ENCODE data around the gene NOX5.

Gene NOX5

GRCh38 chr15:68994981-68995761, 19.3 kb upstream of the NOX5 start:
- Histone ChIP-seq H3K36me3 (ENCODE audit: insufficient read depth, low read length) (no peaks in the 10 kb centered on the region), H3K9me3 (ENCODE audit: low read length) (no peaks in the 10 kb centered on the region), H2AFZ (ENCODE audit: low read depth, low read length) (no peak overlapping the region), H3K27me3 (ENCODE audit: insufficient read depth, low read length) (no peaks in the 10 kb centered on the region), H3K4me1 (ENCODE audit: insufficient read depth, low read length) (peaks cover 10% of the 10 kb centered on the region), H3K4me3 (ENCODE audit: low read length) (no peak overlapping the region)

- Histone ChIP-seq H3K4me1 (ENCODE audit: insufficient read depth, low read length) (peaks cover 3% of the 10 kb centered on the region), H3K9me3 (ENCODE audit: low read length) (no peaks in the 10 kb centered on the region), H3K4me3 (ENCODE audit: low read length) (no peak overlapping the region), H3K36me3 (ENCODE audit: insufficient read depth, low read length) (no peaks in the 10 kb centered on the region), H3K27me3 (ENCODE audit: insufficient read depth, low read length) (no peaks in the 10 kb centered on the region), H2AFZ (ENCODE audit: low read depth, low read length) (no peak overlapping the region)
Measured at GRCh38 chr15:68997050-68997449, 17.4 kb upstream of the NOX5 start.

GRCh38 chr15:68997930-68998777, 16.3 kb upstream of the NOX5 start:
- Histone ChIP-seq H3K4me3 (ENCODE audit: low read length) (no peak overlapping the region), H2AFZ (ENCODE audit: low read depth, low read length) (no peak overlapping the region), H3K27me3 (ENCODE audit: insufficient read depth, low read length) (no peaks in the 10 kb centered on the region), H3K36me3 (ENCODE audit: insufficient read depth, low read length) (no peaks in the 10 kb centered on the region), H3K9me3 (ENCODE audit: low read length) (no peaks in the 10 kb centered on the region), H3K4me1 (ENCODE audit: insufficient read depth, low read length) (peaks cover 3% of the 10 kb centered on the region)

- no peak overlapping the region for H2AFZ ChIP-seq (ENCODE audit: low read depth, low read length)
Measured at GRCh38 chr15:68999091-68999490, 15.4 kb upstream of the NOX5 start.

GRCh38 chr15:69000091-69000490, 14.4 kb upstream of the NOX5 start:
- H3K4me3 ChIP-seq (ENCODE audit: low read length), result no peak overlapping the region

More at GRCh38 chr15:68999091-68999490, 15.4 kb upstream of the NOX5 start:
- Histone ChIP-seq H3K9me3 (ENCODE audit: low read length) (no peaks in the 10 kb centered on the region), H3K36me3 (ENCODE audit: insufficient read depth, low read length) (no peaks in the 10 kb centered on the region), H3K4me1 (ENCODE audit: insufficient read depth, low read length) (peaks cover 3% of the 10 kb centered on the region), H3K27me3 (ENCODE audit: insufficient read depth, low read length) (no peaks in the 10 kb centered on the region), H3K4me3 (ENCODE audit: low read length) (no peak overlapping the region)

GRCh38 chr15:69000725-69001503, 13.6 kb upstream of the NOX5 start:
- Histone ChIP-seq H3K9me3 (ENCODE audit: low read length) (no peaks in the 10 kb centered on the region), H3K4me1 (ENCODE audit: insufficient read depth, low read length) (peaks cover 3% of the 10 kb centered on the region), H3K36me3 (ENCODE audit: insufficient read depth, low read length) (no peaks in the 10 kb centered on the region), H2AFZ (ENCODE audit: low read depth, low read length) (no peak overlapping the region), H3K4me3 (ENCODE audit: low read length) (no peak overlapping the region), H3K27me3 (ENCODE audit: insufficient read depth, low read length) (no peaks in the 10 kb centered on the region)

More at GRCh38 chr15:69000091-69000490, 14.4 kb upstream of the NOX5 start:
- H2AFZ ChIP-seq (ENCODE audit: low read depth, low read length), result no peak overlapping the region
- no peaks in the 10 kb centered on the region for H3K9me3 ChIP-seq (ENCODE audit: low read length)
- no peaks in the 10 kb centered on the region for H3K27me3 ChIP-seq (ENCODE audit: insufficient read depth, low read length)
- no peaks in the 10 kb centered on the region for H3K36me3 ChIP-seq (ENCODE audit: insufficient read depth, low read length)
- peaks cover 3% of the 10 kb centered on the region for H3K4me1 ChIP-seq (ENCODE audit: insufficient read depth, low read length)

- Histone ChIP-seq H3K9me3 (ENCODE audit: low read length) (no peaks in the 10 kb centered on the region), H3K27me3 (ENCODE audit: insufficient read depth, low read length) (no peaks in the 10 kb centered on the region), H2AFZ (ENCODE audit: low read depth, low read length) (no peak overlapping the region), H3K4me1 (ENCODE audit: insufficient read depth, low read length) (peaks cover 3% of the 10 kb centered on the region), H3K36me3 (ENCODE audit: insufficient read depth, low read length) (no peaks in the 10 kb centered on the region), H3K4me3 (ENCODE audit: low read length) (no peak overlapping the region)
Measured at GRCh38 chr15:69002783-69003182, 11.7 kb upstream of the NOX5 start.

- no peaks in the 10 kb centered on the region for H3K36me3 ChIP-seq (ENCODE audit: insufficient read depth, low read length)
- no peaks in the 10 kb centered on the region for H3K4me1 ChIP-seq (ENCODE audit: insufficient read depth, low read length)
- no peak overlapping the region for H3K4me3 ChIP-seq (ENCODE audit: low read length)
- no peaks in the 10 kb centered on the region for H3K9me3 ChIP-seq (ENCODE audit: low read length)
- no peak overlapping the region for H2AFZ ChIP-seq (ENCODE audit: low read depth, low read length)
- H3K27me3 ChIP-seq (ENCODE audit: insufficient read depth, low read length), result no peaks in the 10 kb centered on the region
Measured at GRCh38 chr15:69004011-69004410, 10.5 kb upstream of the NOX5 start.

GRCh38 chr15:69008056-69008455, 6.4 kb upstream of the NOX5 start:
- Histone ChIP-seq H3K27me3 (ENCODE audit: insufficient read depth, low read length) (no peaks in the 10 kb centered on the region), H3K9me3 (ENCODE audit: low read length) (no peaks in the 10 kb centered on the region), H3K4me1 (ENCODE audit: insufficient read depth, low read length) (peaks cover 8% of the 10 kb centered on the region), H3K36me3 (ENCODE audit: insufficient read depth, low read length) (no peaks in the 10 kb centered on the region), H3K4me3 (ENCODE audit: low read length) (no peak overlapping the region), H2AFZ (ENCODE audit: low read depth, low read length) (no peak overlapping the region)

GRCh38 chr15:69009341-69009740, 5.2 kb upstream of the NOX5 start:
- Histone ChIP-seq H3K9me3 (ENCODE audit: low read length) (no peaks in the 10 kb centered on the region), H2AFZ (ENCODE audit: low read depth, low read length) (no peak overlapping the region), H3K4me1 (ENCODE audit: insufficient read depth, low read length) (peaks cover 8% of the 10 kb centered on the region), H3K27me3 (ENCODE audit: insufficient read depth, low read length) (no peaks in the 10 kb centered on the region), H3K36me3 (ENCODE audit: insufficient read depth, low read length) (no peaks in the 10 kb centered on the region), H3K4me3 (ENCODE audit: low read length) (no peak overlapping the region)

- Histone ChIP-seq H3K27me3 (ENCODE audit: insufficient read depth, low read length) (no peaks in the 10 kb centered on the region), H3K4me1 (ENCODE audit: insufficient read depth, low read length) (peaks cover 8% of the 10 kb centered on the region), H3K9me3 (ENCODE audit: low read length) (no peaks in the 10 kb centered on the region), H2AFZ (ENCODE audit: low read depth, low read length) (no peak overlapping the region), H3K4me3 (ENCODE audit: low read length) (no peak overlapping the region), H3K36me3 (ENCODE audit: insufficient read depth, low read length) (no peaks in the 10 kb centered on the region)
Measured at GRCh38 chr15:69011641-69012040, 2.9 kb upstream of the NOX5 start.

GRCh38 chr15:69012761-69013364, 1.6 kb upstream of the NOX5 start:
- Histone ChIP-seq H3K27me3 (ENCODE audit: insufficient read depth, low read length) (no peaks in the 10 kb centered on the region), H2AFZ (ENCODE audit: low read depth, low read length) (no peak overlapping the region), H3K9me3 (ENCODE audit: low read length) (no peaks in the 10 kb centered on the region), H3K4me3 (ENCODE audit: low read length) (no peak overlapping the region), H3K4me1 (ENCODE audit: insufficient read depth, low read length) (peaks cover 8% of the 10 kb centered on the region), H3K36me3 (ENCODE audit: insufficient read depth, low read length) (no peaks in the 10 kb centered on the region)

Measured in neuron (in vitro differentiated cells).